ENCODE measurements around the gene BRINP3.

Gene BRINP3

GRCh38 chr1:190353538-190354101 lies 124.0 kb downstream of the BRINP3 start:
- H3K9me3 ChIP-seq: no peaks in the 10 kb centered on the region
- no peak overlapping the region for H3K4me3 ChIP-seq
- H3K27ac ChIP-seq: no peak overlapping the region
- no peak for DNase-seq
- no peaks in the 10 kb centered on the region for H3K27me3 ChIP-seq
- intact Hi-C loops (cut with DNase I; ENCODE audit: low total_unique reads): no loop called here
- no peaks in the 10 kb centered on the region for H3K4me1 ChIP-seq
- TF ChIP-seq, protein P1, sequence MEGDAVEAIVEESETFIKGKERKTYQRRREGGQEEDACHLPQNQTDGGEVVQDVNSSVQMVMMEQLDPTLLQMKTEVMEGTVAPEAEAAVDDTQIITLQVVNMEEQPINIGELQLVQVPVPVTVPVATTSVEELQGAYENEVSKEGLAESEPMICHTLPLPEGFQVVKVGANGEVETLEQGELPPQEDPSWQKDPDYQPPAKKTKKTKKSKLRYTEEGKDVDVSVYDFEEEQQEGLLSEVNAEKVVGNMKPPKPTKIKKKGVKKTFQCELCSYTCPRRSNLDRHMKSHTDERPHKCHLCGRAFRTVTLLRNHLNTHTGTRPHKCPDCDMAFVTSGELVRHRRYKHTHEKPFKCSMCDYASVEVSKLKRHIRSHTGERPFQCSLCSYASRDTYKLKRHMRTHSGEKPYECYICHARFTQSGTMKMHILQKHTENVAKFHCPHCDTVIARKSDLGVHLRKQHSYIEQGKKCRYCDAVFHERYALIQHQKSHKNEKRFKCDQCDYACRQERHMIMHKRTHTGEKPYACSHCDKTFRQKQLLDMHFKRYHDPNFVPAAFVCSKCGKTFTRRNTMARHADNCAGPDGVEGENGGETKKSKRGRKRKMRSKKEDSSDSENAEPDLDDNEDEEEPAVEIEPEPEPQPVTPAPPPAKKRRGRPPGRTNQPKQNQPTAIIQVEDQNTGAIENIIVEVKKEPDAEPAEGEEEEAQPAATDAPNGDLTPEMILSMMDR (IDR thresholded peaks at IDR 0.05): no peak
- no peaks in the 10 kb centered on the region for H3K36me3 ChIP-seq

DNA sequence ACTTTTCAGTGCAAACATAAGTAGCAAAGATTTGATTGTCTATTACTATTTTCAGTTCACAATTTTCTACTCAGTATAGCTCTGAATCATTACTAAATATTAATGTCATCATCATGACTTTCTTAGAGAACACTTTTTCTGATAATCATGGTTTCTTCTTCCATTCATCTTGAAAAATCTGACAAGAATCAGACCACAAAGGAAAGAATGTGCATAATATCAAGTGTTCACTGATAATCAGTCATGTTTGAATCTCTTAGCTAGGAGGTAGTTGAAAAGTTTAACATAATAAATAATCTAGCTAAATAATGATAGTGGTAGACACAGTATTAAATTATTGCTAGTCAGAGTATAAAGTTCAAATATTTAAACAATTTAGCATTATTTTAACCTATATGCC lies 133.2 kb downstream of the BRINP3 start:
- no peaks in the 10 kb centered on the region for H3K9me3 ChIP-seq
- no peaks in the 10 kb centered on the region for H3K27me3 ChIP-seq
- intact Hi-C loops (cut with DNase I; ENCODE audit: low total_unique reads): no loop called here
- TF ChIP-seq, protein P1 (IDR thresholded peaks at IDR 0.05): no peak
- H3K4me1 ChIP-seq: no peaks in the 10 kb centered on the region
- no peak for DNase-seq
- H3K4me3 ChIP-seq: no peak overlapping the region
- no peak overlapping the region for H3K27ac ChIP-seq
- H3K36me3 ChIP-seq: no peaks in the 10 kb centered on the region

- DNase-seq: no peak
- Histone ChIP-seq H3K36me3 (no peaks in the 10 kb centered on the region), H3K9me3 (no peaks in the 10 kb centered on the region), H3K4me3 (no peak overlapping the region), H3K4me1 (no peaks in the 10 kb centered on the region), H3K27me3 (no peaks in the 10 kb centered on the region), H3K27ac (no peak overlapping the region)
- TF ChIP-seq, protein P1 (IDR thresholded peaks at IDR 0.05): no peak
- intact Hi-C loops (cut with DNase I; ENCODE audit: low total_unique reads): no loop called here
These were observed 138.8 kb downstream of the BRINP3 start for GRCh38 chr1:190338829-190339228.

- Histone ChIP-seq H3K4me1 (no peaks in the 10 kb centered on the region), H3K9me3 (no peaks in the 10 kb centered on the region), H3K36me3 (no peaks in the 10 kb centered on the region), H3K4me3 (no peak overlapping the region), H3K27me3 (no peaks in the 10 kb centered on the region), H3K27ac (no peak overlapping the region)
- DNase-seq: no peak
- TF ChIP-seq, protein P1 (IDR thresholded peaks at IDR 0.05): no peak
- intact Hi-C loops (cut with DNase I; ENCODE audit: low total_unique reads): no loop called here
These were observed 148.8 kb downstream of the BRINP3 start for GRCh38 chr1:190328871-190329270.

- no peak for DNase-seq
- H3K36me3 ChIP-seq: no peaks in the 10 kb centered on the region
- H3K9me3 ChIP-seq: no peaks in the 10 kb centered on the region
- H3K27me3 ChIP-seq: no peaks in the 10 kb centered on the region
- no peak overlapping the region for H3K27ac ChIP-seq
- intact Hi-C loops (cut with DNase I; ENCODE audit: low total_unique reads): no loop called here
- TF ChIP-seq, protein P1 (IDR thresholded peaks at IDR 0.05): no peak
- no peak overlapping the region for H3K4me3 ChIP-seq
- H3K4me1 ChIP-seq: no peaks in the 10 kb centered on the region
These were observed 149.3 kb downstream of the BRINP3 start for GRCh38 chr1:190328361-190328760.

DNA sequence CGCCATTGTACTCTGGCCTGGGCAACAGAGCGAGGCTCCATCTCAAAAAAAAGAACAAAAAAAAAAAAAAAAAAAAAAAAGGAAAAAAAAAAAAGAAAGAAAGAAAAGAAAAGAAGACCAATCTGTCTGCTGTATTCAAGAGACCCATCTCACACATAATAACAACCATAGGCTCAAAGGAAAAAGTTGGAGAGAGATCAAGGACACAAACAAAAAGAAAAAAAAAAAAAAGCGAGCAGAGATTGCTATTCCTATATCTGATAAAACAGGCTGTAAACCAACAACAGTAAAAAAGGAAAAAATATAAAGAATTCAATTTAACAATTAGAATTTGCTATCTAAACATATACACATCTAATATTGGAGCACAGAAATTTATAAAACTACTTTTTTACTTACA lies 150.4 kb downstream of the BRINP3 start:
- Histone ChIP-seq H3K27me3 (no peaks in the 10 kb centered on the region), H3K36me3 (no peaks in the 10 kb centered on the region), H3K4me3 (no peak overlapping the region), H3K4me1 (no peaks in the 10 kb centered on the region), H3K9me3 (no peaks in the 10 kb centered on the region), H3K27ac (no peak overlapping the region)
- TF ChIP-seq, protein P1 (IDR thresholded peaks at IDR 0.05): no peak
- no peak for DNase-seq
- intact Hi-C loops (cut with DNase I; ENCODE audit: low total_unique reads): no loop called here

Data from tibial artery (tissue), 4 donors.